ENCODE measurements around the gene GLP1R. TPM values are rescaled to one million over a fixed set of nuclear protein-coding genes. Genes with fewer than 3 reads are reported as not detected.

Gene GLP1R
- polyA plus RNA-seq, 5 donors = 0.40 to 1.0 (median 0.56) TPM

DNA sequence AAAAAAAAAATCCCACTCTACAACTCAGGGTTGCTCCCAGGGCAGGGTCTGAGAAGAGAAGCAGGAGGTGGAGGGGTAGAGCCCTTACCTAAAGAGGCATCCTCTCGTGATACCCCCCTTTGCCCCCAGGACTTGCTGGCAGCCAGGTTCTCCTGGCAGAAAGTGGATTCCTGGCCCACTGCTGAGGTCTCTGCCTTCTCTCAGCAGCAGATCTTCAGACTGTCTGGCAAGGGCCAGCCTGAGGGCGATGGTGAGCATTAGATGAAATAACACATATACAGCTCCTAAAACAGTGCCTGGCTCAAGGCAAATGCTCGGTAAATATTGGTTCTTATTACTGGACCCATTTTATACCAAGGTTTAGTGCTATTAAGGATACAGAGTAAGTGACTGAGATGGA lies 4.8 kb upstream of the GLP1R start:
- DNase-seq = no peak

DNA sequence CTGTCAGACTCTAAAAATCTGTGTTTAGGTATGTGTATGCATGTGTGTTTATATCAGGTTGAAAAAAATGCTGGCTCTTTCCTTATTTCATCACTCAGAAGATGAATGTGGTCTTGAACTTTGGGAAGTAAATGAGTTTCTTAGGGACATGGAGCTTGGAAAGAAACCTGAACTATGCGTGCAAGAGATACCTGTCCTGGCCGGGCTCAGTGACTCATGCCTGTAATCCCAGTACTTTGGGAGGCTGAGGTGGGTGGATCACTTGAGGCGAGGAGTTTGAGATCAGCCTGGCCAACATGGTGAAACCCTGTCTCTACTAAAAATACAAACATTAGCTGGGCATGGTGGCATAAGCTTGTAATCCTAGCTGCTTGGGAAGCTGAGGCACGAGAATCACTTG lies 4.4 kb upstream of the GLP1R start:
- DNase-seq = no peak

DNA sequence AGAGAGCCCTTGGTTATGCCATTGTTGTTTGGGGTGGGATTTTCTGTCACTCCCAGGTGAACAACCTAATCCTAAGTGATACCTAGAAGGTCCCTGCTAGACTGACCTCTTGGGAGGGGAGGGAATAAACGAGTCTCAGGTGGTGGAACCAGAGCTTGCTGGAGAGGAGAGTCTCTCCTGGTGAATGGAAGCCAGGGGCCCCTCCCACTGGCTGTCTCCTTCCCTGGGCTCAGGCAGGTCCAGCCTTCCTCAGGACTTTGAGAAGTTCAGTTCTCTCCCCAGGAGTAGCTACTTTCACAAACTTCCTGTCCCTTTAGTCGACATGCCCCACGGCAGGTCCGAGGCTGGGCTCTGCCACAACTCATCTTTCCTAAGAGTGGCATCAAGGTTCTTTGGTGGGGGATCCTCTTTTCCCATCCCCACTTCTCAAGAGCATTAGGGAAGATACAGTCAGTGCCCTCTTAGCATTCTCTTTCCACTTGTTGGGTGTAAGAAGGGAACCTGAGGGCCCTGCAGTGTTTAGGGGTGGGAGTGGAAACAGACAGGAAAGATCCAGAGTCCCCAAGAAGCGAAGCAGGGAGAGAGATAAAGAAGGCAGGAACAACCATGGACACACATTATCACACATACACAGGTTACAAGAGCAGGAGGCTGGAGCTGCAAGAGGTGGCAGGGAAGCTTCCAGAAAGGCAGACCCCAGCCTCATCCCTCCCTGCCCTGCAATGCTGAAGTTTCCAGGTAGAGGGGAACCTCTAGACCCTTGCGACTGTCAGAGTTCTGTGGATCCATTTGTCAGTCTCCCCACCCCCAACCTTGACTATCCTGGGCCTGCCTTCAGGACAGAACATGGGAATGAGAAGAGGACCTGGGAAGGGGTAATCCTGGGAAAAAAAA lies 900 bp upstream of the GLP1R start:
- DNase-seq = no peak

DNA sequence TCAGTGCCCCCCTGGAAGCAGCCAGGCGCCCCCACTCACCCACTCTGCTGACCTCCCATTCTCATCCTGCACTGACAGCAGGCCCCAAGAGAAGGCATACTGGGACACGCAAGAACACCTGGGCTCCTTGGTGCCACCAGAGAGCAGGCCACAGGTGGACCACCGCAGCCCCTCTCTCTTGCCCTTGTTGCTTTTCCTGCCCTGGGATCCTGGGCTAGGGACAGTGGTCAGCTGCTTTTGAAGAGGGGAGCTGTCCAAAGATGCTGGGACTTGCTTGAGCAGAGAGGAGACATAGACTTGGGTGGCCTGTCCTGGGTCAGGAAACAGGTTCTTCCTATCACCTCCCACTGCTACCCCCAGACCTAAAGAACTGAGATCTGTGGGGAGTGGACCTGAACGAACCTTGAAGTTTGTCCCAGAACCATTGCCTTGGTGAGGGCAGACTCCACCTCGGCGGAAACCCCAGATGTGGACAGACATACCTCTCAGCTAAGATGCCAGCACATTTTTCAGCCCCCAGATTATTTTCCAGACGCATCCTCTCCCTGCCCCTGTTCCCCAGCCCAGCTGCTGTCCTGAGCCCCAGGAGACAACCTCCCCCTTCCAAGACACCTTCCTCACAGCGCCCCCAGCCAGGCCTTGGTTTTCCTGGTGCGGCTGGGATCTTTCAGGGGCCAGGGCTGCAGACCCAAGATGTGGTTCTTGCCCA lies 1.1 kb downstream of the GLP1R start:
- no peak for DNase-seq

DNA sequence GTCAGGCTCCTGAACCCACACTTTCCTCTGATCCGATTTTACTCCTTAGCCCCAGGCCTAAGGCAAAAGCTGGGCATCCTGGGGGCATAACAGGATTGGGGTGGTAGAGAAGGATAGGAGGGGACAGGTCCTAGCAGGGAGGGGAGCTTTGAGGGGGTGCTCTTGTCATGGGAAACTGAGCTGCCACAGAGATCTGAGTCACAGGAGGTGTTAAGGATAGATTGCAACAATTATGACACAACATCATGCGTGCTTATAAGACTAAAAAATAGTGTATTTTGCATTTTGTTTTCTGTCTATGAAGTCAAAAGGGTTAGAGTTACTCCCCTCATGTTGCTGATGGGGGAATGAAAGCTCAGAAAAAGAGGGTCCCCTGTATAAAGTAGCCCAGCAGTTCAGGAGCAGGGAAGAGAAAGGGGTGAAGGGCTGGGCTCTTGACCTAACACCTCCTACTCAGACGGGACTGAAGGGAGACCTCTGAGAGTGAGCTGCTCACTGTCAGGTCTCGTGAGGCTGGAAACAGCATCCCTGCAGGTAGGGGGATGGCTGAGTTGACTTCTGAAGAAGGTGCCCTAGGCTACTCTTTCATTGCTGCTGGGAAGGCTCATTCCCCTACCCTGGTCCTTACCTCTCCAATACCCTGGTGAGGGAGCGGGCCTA lies 2.0 kb downstream of the GLP1R start:
- no peak for DNase-seq

DNA sequence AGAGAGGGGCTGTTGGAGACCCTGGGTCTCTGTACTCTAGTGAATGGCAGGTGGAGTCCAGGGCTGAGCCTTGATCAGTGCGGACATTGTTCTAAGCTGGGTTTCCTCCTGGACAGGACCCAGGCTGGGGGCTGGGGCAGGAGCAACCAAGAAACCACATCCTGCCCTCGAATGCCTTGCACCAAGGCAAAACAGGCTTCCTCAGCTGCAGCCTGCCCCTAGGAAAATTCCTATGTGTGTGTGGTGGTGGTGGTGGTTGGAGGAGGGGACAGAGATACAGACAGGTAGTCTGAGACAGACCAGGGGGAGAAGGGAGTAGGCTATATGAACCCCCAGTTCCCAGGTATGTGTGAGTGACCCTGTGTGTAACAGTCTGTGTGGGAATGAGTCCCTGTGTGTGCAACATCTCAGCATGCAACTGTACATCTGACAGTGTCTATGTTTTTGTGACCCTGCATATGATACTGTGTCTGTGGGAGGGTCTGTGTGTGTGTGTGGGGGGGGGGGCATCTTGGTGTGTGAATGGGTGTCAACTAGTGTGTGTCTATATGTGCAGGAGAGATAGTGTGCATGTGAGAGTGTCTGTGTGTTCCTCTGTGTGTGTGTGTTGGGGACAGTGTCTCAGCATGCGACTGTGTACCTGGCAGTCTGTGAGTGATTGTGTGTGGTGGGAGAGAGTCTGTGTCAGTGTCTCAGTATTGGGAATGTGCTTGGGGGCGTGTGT lies 3.0 kb downstream of the GLP1R start:
- DNase-seq = no peak

DNA sequence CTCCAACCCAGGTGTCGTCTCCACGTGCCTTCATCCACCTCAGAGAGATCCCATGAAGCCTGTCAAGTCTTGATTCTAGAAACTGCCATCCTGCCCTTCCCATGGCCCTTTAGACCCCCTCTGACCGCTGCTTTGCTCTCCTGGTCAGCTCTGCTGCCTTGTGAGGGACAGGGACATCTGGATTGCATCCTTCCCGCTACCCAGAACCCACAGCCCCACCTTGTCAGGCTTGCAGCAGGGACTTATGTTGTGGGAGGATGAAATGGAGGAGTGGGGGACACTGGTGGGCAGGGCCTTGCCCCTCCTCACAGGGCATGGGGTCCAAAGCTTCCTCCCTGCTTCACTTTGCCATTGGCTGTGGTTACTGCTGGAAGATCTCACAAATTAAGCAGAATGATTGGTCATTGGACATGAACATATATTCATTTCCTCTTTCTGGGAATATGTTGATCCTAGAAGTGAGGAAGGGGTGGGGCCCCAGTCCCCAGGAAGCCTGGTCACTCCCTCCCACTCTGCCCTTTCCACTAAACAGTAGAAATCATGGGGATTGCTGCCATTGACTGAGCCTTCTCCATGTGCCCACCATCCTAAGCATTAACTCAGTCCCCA lies 4.5 kb downstream of the GLP1R start:
- DNase-seq = no peak

DNA sequence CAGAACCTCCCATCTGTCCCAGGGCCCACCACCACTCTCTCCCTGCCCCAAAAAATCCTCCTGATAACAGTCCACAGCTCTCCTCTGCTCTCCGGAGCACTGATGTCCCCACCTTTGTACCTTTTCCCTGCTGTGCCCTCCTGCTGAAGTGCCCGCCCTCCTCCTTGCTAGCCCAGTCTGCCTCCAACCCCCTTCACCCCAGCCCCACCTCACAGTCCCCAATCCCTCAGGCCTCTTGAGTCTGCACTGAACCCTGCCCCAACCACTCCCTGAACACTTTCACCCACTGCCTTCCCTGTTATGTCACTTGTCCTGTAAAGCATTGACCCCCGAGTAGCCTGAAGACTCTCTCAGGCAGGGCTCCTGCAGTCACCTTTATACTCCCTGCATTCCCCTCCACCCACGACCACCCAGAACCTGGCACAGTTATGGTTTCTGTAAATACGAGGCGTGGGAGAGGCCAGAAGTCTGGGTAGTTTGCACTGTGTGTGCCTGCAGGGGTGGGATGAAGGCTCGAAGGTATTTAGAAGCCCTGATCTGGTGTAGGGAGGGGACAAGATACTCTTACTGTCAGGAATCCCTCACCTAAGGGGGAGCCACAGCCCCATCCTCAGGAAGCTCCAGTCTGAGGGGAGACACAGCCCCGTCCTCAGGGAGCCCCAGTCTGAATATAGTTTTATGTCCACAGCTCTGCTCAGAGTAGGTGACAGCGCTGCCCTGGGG lies 5.4 kb downstream of the GLP1R start:
- no peak for DNase-seq

DNA sequence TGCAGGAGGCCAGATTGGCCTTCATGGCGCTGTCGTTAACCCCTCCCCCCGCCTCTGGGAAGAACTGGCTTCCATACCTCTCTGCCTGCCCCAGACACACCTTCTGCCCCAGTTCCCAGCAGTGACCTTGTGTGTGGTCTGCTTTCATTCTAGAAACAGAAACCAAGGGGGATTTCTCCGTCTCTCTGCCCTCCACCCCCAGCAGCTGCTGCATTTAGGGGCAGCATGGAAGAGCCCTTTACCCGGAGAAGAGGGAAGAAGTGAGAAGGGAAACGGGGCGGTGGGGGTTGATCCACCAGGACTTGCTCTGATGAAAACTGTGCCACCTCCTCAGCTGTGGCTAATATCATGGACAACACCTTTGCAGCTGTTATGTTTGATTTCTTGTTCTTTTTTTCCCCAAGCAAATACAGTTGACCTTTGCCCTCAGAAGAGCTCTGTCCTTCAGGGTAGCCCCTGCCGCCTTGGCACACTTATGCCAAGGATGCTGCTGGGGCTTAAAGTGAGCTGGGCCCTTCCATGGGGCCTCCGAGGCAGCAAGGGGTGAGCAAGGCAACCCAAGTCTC lies 6.1 kb downstream of the GLP1R start:
- DNase-seq = no peak

DNA sequence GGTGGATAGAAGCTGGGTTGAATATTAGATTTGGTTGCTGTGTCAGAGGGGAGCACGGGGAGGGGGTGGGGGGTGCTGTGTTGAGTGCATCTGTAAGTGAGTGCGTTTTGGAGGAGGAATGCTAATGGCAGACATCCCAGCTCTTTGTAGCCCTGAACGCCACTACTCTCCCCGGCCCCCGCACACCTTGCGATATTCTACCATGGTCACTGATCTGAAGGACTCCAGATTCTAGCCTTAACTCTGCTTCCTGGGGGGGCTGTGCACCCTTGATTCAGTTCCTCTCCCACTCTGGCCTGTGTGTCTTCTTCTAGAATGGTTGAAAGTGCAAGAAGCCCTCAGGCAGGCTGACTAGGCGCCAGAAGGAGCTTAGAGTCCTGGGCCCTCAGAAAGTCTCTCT lies 7.1 kb downstream of the GLP1R start:
- no peak for DNase-seq

DNA sequence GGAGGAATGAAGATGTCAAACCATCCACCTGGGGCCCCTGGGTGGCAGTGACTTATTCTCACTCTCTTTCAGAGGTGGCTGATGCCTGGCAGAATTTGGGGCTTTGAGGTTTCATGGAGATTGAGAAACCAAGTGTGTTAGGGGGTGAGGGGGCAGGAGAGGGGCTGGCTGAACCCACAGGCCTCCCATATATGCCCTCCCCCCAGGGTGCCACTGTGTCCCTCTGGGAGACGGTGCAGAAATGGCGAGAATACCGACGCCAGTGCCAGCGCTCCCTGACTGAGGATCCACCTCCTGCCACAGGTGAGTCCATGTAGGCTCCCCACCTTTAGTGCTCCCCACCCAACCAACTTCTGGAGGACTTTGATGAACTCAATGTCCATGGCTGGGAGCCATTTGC lies 7.6 kb downstream of the GLP1R start:
- no peak for DNase-seq

DNA sequence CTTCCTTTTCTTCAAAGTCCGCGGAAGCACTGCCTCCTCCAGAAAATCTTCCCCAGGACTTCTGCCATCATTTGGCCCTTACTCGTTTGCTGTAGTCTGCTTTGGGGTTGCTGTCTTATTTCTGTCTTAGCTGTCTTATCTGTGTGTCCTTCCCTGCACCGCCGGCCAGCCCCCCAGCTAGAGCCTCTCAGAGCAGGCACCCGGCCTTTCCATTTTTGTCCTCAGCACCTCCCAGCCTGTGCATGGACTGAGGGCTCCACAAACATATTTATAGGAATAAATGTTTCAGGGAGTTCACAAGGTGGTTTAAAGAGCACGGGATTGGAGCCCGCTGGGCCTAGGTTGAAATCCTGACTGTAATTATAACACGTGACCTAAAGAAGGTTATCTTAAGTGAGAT lies 8.1 kb downstream of the GLP1R start:
- DNase-seq = no peak

DNA sequence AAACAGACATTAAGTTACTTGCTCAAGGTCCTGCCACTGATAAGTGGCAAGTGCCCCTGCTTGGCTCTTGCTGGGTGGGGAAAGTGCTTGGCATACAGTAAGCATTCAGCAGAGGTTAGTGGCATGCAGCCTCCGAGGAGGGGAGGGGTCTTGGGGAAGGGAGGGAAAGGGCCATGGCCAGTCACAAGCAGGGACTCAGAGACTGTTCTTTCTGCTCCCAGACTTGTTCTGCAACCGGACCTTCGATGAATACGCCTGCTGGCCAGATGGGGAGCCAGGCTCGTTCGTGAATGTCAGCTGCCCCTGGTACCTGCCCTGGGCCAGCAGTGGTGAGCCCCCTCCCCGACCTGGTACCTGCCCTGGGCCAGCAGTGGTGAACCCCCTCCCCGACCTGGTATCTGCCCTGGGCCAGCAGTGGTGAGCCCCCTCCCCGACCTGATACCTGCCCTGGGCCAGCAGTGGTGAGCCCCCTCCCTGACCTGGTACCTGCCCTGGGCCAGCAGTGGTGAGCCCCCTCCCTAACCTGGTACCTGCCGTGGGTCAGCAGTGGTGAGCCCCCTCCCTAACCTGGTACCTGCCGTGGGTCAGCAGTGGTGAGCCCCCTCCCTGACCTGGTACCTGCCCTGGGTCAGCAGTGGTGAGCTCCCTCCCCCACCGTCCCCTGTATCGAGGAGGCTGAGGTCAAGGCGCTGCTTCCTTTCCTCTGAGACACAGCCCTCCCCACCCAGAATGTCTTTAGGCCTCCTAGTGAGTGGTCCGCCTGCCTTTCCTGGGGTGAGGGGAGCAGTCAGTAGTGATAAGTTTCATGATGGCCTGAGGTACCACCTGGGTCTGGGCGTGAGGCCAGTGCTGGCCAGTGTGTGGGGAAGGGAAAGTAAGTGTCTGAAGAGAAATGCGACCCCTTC lies 8.9 kb downstream of the GLP1R start:
- no peak for DNase-seq

DNA sequence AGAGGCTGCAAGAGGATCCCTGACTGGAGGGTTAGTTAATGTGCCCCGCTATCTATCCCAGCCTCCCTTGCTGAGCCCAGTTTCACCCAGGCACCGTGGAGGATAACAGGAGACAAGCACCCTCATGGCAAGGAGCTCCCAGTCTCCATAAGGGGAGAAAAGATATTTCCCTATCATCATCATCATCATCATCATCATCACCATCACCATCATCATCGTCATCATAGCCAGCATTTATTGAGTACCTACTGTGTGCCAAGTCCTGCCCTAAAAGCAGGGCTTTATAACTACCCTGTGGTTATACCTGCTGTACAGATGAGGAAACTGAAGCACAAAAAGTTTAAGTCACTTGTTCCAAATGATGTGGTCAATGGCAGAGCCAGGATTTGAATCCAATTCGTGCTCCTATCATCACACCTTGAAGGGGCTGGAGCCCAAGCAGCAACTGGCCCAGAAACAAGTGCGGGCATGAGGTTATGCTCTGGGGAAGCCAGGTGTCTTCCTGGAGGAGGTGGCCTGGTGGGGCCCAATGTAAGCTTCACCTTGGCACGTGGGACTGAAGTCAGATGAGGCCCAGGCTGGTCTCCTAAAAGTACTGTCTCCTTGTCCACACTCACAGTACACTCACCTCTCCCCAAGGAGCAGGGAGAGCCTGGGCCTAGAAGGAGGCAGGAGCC lies 10.0 kb downstream of the GLP1R start:
- no peak for DNase-seq

DNA sequence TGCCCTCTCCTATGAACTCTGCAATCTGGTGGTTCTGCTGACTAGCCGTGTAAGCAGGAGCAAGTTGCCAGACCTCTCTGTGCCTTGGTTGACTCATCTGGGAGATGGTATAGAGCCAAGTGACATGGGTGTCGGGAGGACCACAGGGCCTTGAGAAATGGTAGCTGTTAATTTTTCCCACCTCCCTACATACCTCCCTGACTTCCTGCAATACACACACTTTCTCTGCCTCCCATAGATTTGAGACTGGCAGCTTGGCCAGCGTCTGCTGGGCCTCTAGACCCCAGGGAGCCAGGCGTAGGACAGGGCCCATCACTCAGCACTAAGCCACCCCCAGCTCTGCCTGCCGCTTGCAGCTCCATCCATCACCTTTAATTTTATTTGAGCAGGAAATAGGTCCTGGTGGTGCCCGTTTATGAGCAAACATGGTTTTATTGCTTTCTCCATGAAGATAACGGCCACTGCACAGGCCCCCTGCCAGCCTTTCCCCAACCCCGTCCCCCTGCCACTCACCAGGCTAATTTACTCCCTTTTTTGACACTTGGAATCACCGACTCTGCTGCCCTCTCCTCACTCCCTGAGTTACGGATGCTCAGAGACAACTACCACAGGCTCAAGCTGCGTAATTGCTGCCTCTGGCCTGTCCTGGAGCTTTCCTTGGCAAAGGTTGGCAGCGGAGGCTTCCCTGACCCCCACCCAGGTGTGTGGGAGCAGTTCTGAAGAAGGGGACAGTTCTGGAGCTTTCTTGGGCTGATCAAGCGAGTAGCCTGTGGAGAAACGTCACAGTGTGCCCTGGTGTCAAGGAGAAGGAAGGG lies 11.1 kb downstream of the GLP1R start:
- DNase-seq = no peak

DNA sequence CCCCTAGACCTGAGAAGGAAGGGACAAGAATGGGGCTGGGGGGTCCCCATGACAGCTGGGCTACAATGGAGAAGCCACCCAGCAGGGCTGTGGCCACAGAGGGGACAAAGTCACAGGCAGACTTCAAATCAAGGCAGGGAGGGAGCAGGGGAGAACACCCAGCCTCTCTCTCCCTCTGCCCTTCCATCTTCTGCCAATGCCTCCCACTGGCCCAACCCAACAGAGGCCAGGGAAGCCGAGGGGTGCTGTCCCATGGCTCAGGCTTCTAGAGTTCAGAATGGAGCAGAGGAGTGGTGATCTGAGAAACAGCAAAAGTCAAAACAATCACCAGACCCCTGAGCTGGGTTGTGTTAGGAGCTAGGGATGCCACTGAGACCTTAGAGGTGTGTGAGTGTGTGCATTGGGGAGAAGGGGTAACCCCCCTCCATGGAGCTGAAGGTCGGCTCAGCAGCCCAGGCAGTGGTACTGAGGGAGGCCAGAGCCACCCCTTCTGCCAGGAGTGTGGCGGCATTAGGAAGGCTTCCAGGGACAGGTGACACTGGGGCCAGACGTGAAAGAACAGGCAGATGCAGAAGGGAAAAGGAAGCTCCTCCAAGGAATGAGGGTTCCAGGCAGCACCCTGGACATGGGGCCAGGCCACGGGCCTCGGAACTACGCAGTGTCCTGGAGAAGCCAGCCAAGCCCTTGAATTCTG lies 12.0 kb downstream of the GLP1R start:
- no peak for DNase-seq

DNA sequence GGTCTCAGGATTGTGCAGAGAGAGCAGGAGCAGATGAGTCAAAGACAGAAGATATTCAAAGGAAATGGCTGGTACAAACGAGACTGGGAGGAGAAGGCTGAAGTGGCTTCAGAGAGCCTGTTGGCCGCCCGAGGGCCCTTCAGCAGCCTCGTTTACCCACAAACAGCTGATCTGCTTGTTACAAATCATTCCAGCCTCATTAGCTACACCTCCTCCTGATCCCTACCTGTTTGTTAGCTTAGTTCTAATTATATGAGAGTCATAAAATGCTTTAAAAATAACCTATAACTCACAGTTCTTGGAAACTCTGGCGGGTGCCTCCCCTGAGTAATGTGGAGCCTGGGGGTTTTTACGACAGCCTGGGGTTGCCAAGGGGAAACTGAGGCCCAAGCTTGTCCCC lies 12.6 kb downstream of the GLP1R start:
- DNase-seq = no peak
